Germinal center (tissue), 1 donor: Measurements from ENCODE around the gene VPS52.
"Not testable (repeated sequence)": the region's sequence is repeated elsewhere in the genome, so short reads cannot be mapped to it uniquely, and the experiment has no call there.

Experiments
- DNase-seq: peaks from one replicate; pipeline ENCODE4 v3.0.0; 2012; ENCODE audit warnings: mixed read lengths, low spot score

Gene VPS52

DNA sequence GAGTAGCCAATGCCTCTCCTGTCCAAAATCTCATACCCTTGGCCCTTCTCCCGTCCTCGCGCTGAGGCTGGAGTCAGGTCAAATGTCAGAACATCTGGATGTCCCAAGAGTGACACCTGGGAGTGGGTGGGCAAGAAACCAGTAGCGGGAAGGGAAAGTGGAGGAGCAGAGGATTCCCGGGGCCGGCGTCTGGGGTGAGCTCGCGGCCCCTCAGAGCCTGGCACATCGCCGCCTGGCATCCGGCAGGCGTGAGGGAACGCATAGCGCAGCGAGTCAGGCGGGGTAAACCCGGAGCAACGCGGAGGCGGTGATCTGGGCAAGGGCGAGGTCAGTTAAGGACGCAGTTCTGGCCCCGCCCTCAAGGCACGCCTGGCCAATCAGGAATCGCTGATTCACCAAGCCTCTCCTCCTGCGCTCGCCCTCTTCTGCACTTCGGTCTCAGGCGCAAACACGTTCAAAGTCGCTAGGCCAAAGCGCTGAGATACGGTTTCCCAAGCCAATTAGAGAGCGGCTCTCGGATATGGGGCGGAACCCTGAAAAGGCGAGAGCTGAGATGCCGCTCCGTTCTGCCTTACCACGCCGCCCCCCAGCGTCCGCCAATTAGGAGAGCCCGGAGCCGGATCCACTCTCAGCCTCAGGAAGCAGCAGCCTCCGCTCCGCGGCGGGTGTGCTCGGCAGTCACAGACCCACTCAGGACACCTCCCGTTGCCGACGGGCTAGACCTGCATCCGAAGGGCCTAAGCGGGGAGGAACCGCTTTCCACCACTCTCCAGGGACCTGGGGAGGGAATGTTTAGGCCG, 22.5 kb downstream of the VPS52 start:
- peak; percentile 90 for DNase-seq

- peak; percentile 26 for DNase-seq
These were observed 23.1 kb downstream of the VPS52 start for GRCh38 chr6:33248643-33248931.

GRCh38 chr6:33247977-33248642, 23.6 kb downstream of the VPS52 start:
- DNase-seq, result peak; percentile 80

DNA sequence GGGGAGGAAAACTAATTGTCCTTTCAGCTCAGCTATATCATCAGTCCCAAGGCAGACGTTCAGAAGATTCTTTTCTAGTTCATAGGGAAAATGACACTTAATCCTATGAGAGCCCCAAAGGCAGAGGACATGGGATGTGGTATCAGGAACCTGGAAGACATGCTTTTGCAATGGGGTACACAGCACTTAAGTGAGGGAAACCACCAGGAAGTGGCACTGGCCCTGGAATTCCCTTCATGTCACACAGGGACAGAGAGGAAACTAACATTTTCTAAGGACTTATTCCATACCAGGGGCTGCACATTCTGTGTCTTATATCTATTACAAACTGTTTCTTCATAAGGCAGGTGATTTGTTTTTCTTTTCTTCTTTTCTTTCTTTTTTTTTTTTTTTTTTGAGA, 28.2 kb downstream of the VPS52 start:
- no peak for DNase-seq

DNA sequence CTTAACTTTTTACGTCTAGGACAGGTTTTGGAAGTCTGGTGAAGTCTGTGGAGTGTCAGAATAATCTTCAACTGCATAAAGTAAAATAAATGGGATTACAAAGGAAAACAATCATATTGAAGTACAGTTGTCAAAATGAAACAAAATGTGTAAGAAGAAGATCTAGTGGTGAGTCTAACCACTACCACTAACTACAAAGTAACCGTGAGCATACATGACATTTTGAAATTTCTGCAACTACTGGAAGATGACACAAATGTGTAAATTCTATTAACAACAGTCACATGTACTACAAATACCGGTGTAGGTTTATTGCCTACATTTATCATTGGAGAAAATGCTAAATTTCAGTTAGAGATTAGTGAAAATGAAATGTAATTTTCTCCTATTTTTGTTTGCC, 29.7 kb downstream of the VPS52 start:
- no peak for DNase-seq

DNA sequence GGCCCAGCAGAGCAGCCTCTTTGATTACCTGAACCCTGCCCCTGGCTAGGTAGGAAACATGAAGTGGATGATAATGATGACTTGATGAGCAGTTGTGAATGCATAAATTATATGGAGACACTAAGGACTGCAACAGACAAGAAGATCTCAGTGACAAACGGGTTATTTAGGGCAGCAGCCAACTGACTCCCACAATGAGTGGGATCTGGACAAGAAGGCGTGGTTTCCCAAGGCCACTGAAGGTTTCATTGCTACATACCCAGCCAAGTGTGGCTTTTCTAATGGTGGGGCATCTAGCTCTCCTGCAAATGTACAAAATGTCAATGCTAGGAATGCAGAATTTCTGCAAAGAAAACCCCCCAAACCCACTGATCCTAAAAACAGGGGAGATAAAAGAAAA, 33.9 kb downstream of the VPS52 start:
- no peak for DNase-seq

DNA sequence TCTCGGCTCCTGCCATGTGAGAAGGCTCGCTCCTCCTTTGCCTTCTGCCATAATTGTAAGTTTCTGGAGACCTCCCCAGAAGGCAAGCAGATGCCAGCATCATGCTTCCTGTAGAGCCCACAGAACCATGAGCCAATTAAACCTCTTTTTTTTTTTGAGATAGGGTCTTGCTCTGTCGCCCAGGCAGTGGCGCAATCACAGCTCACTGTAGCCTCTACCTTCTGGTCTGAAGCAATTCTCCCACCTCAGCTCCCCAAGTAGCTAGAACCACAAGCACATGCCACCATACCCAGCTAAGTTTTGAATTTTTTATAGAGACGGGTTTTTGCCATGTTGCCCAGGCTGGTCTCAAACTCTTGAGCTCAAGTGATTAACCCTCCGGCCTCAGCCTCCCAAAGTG, 34.8 kb downstream of the VPS52 start:
- no peak for DNase-seq

DNA sequence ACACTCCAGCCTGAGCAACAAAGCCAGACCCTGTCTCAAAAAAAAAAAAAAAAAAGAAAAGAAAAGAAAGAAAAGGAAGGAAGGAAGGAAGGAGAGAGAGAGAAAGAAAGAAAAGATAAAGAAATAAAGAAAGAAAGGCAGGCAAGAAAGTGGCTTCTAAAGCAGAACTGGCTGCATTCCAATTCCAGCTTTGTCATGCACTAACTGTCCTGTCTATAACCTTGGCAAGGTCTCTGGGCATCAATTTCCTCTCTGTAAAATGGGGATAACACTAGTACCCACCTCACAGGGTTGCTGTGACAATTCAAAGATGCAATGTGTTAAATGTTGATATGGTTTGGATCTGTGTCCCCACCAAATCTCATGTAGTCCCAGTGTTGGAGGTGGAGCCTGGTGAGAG, 35.3 kb downstream of the VPS52 start:
- DNase-seq, result no peak

- DNase-seq, result no peak
These were observed 36.4 kb downstream of the VPS52 start for GRCh38 chr6:33235221-33235634.

- not testable (repeated sequence) for DNase-seq
These were observed 45.1 kb downstream of the VPS52 start for GRCh38 chr6:33226503-33227120.

GRCh38 chr6:33217681-33218080, 54.0 kb downstream of the VPS52 start:
- no peak for DNase-seq

GRCh38 chr6:33217246-33217645, 54.4 kb downstream of the VPS52 start:
- no peak for DNase-seq

DNA sequence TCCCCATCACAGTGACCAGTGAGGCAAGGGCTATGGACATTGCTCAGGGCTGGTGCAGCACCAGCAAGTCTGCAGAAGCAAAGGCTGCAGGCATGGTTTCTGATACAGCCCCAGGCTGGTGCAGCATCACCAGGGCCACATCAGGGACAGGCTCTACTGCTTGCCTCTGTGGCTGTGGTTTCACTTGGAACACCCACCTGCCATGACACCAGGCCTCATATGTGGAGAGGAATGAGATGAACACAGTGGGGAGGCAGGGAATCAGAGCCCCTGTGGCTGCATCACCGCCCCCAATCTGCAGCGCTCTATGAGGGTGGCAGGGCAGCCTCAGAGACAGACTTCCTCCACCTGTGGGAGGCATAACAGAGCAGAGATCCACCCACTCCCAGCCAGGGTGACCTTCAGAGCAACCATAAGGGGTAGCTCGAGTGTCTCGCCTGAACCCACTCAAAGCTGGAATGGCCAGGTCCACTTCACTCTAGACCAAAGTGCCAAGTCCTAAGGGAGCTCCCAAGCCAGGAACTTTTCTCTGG, 55.5 kb downstream of the VPS52 start:
- DNase-seq, result no peak

DNA sequence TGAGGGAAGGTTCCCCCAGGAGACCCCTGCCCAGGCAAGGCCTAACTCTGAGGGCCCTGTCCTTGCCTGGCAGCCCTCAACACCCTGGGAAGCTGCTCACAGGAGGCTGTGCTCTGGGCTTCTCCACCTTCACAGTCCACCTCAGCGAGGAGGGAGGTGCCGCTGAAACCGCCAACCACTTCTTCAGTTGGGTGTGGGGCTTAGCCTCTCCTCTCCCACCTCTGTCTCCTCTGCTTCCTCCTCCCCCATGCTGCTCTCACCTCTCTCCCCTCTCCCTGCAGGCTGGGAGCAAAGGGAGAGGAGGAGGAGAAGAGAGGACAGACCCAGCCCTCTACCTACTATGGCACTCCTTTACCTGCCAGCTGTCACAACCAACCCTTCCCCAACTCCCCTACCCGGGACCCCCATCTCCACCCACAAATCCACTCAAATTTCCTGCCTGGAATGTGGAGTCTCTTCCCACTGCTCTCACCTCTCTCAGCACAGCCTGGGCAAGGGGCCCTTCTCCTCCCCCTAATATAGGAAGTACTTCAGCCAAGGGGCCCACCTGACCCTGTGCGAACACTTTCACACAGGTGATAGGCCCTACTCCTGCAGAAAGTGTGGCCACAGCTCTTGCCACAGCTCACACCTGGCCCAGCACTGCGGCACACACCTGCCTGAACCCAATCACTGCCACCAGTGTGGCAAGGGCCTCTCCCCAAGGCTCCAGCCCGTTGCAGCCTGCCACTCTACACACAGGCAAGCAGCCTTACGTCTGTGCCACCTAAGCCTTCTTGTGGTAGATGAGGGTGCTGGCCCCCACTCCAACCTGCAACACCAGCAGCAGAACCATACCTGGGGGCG, 56.2 kb downstream of the VPS52 start:
- peak; percentile 1 for DNase-seq

GRCh38 chr6:33213989-33214335, 57.7 kb downstream of the VPS52 start:
- peak; percentile 8 for DNase-seq

- DNase-seq, result peak; percentile 36
These were observed 58.3 kb downstream of the VPS52 start for GRCh38 chr6:33213166-33213988.

GRCh38 chr6:33212857-33213165, 58.9 kb downstream of the VPS52 start:
- DNase-seq, result no peak

- peak; percentile 1 for DNase-seq
These were observed 59.8 kb downstream of the VPS52 start for GRCh38 chr6:33211666-33212422.

DNA sequence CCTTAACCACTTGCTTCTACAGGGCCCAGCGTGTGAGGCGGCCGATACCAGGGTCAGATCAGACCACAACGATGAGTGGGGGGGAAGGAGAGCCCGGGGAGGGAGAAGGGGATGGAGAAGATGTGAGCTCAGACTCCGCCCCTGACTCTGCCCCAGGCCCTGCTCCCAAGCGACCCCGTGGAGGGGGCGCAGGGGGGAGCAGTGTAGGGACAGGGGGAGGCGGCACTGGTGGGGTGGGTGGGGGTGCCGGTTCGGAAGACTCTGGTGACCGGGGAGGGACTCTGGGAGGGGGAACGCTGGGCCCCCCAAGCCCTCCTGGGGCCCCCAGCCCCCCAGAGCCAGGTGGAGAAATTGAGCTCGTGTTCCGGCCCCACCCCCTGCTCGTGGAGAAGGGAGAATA, 60.5 kb downstream of the VPS52 start:
- DNase-seq, result peak; percentile 1

DNA sequence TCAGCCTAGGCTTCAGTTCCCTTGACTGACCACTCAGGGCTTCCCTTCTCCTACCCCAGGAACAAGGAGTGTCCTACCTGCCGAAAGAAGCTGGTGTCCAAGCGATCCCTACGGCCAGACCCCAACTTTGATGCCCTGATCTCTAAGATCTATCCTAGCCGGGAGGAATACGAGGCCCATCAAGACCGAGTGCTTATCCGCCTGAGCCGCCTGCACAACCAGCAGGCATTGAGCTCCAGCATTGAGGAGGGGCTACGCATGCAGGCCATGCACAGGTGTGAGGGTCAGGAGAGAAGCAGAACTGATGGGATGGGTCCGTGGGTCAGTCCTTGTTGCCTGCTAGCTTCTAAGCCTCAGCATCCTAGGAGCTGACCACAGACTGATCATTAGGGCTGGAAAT, 61.8 kb downstream of the VPS52 start:
- DNase-seq, result no peak
